GM19372 (cell line): Measurements from ENCODE around the gene CNOT6.
A peak's percentile ranks its signal among the peaks of the same experiment; 100 is the strongest.
"Not testable (repeated sequence)": the region's sequence is repeated elsewhere in the genome, so short reads cannot be mapped to it uniquely, and the experiment has no call there.

Source experiments
- ATAC-seq: cut with Tn5 transposase; IDR thresholded peaks from one replicate; pipeline ENCODE4 v1.9.1; 2021; ENCODE audit warnings: mild to moderate bottlenecking, low read depth, moderate library complexity; ENCODE audit not compliant: unreplicated experiment

Gene CNOT6

GRCh38 chr5:180515294-180515693 lies 21.1 kb downstream of the CNOT6 start:
- ATAC-seq: no peak

DNA sequence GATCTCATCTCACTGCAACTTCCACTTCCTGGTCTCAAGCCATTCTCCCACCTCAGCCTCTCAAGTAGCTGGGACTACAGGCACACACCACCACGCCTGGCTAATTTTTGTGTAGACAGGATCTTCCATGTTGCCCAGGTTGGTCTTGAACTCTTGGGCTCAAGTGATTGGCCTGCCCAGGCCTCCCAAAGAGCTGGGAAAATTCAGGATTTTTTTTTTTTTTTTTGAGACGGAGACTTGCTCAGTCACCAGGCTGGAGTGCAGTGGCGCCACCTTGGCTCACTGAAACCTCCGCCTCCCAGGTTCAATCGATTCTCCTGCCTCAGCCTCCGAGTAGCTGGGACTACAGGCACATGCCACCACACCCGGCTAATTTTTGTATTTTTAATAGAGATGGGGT lies 21.8 kb downstream of the CNOT6 start:
- ATAC-seq: not testable (repeated sequence)

GRCh38 chr5:180516440-180516839 lies 22.3 kb downstream of the CNOT6 start:
- ATAC-seq: no peak

- ATAC-seq: no peak
These were observed 24.9 kb downstream of the CNOT6 start for GRCh38 chr5:180519098-180519497.

GRCh38 chr5:180521101-180521500 lies 26.9 kb downstream of the CNOT6 start:
- no peak for ATAC-seq

GRCh38 chr5:180521591-180521990 lies 27.4 kb downstream of the CNOT6 start:
- no peak for ATAC-seq

DNA sequence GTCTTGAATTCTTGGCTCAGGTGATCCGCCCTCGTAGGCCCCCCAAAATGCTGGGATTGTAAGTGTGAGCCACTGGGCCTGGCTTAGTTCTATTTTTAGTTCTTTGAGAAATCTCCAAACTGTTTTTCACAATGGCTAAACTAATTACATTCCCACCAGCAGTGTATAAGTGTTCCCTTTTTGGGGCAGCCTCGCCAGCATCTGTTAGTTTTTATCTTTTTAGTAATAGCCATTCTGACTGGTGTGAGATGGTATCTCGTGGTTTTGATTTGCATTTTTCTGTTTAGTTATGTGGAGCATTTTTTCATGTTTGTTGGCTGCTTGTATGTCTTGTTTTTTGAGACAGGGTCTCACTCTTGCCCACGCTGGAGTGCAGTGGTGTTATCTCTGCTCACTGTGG lies 28.2 kb downstream of the CNOT6 start:
- ATAC-seq: no peak

DNA sequence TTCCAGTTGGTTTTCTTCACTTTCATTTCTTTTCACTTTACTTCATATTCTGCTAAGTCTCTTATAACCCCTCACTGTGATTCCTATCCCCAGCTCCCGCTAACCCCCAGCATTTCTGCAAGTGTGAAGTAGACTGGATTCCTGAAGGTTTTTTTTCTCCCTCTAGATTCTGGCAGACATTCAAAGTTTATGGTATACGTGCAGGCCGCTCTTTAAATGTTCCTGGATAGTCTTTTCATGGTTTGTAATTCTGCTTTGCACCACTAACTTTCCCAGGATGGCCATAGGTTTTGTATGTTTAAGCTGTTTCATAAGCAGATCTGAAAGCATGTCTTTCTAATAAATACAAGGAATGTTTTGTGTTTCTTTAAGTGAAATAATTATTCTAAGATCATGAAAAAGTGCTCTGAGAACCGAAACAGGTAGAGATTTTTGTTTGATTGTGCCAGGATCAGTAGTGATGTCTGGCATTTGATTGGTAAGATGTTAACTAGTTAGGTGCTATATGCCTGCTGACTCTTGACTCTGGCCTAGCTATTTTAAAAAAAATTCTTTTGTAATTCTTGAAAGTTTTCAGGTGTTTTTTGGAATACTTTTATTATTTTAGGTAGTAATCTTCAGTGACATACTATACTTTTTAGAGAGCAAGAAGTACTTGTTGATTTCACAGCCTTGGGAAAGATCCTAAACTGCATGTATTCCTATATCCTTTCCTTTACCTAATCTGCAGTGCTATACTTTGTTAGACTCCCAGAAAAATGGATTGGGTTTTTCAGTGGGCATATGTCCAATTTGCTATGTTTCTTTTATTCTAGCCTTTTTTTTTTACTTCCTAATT lies 29.7 kb downstream of the CNOT6 start:
- ATAC-seq: no peak

DNA sequence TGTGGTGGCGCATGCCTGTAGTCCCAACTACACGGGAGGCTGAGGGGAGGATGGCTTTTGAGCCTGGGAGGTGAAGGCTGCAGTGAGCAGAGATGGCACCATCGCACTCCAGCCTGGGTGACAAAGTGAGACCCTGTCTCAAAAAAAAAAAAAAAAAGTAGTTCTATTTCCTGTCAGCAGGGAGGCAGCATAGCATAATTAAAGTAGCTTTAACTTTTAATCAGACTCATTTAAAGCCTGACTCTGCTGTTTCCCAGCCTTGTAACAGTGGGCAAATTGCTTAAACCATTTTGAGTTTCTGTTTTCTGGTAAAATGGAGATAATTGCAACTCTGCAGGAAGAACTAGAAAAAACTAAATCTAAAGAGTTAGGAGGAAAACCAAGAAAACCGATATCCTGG lies 31.2 kb downstream of the CNOT6 start:
- no peak for ATAC-seq

GRCh38 chr5:180526269-180526668 lies 32.1 kb downstream of the CNOT6 start:
- ATAC-seq: no peak

GRCh38 chr5:180527659-180528058 lies 33.5 kb downstream of the CNOT6 start:
- no peak for ATAC-seq

- not testable (repeated sequence) for ATAC-seq
These were observed 36.9 kb downstream of the CNOT6 start for GRCh38 chr5:180531036-180531585.

DNA sequence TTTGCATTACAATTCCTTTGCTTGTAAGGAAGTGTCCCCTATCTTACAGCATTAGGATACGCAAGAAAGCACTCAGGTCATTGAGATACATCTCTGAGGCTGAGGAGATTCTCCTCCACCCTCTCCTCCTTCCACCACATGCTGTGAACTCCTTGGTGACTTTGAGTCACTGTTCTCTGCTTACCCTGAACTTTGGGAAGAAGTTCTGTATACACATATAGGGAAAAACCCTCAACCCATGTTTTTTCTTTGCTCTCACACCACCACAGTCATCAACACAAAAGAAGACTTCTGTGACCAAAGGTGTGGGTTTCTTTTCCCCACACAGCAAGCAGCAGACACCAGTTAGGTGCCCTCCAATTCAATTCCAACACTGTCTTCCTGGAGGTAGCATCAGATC lies 38.1 kb downstream of the CNOT6 start:
- no peak for ATAC-seq

- ATAC-seq: no peak
These were observed 39.7 kb downstream of the CNOT6 start for GRCh38 chr5:180533845-180534244.

- no peak for ATAC-seq
These were observed 41.4 kb downstream of the CNOT6 start for GRCh38 chr5:180535573-180535972.

DNA sequence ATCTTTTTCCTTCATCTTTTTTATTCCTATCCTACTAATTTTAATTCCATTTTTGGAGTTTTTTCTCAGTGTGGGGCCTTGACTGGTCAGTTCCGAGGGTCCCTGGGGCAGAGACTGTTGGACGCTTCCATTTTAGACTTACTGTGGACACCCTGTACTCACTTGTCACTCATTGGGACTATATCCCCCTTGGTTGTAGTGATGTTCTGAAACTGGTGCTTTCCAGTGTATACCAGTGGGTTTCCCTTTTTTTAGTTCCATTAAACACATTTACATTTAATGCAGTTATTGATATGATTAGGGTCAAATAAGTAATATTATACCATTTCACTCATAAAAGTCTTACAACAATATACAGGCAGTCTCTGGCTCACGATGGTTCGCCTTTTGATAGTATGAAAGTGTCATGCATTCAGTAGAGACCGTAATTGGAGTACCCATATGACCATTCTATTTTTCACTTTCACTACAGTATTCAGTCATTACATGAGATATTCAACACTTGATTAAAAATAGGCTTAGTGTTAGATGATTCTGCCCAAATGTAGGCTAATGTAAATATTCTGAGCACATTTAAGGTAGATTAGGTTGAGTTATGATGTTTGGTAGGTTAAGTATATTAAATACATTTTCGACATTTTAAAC lies 46.0 kb downstream of the CNOT6 start:
- ATAC-seq: peak; percentile 85

GRCh38 chr5:180541710-180542109 lies 47.5 kb downstream of the CNOT6 start:
- ATAC-seq: no peak

GRCh38 chr5:180545248-180545647 lies 51.1 kb downstream of the CNOT6 start:
- no peak for ATAC-seq

DNA sequence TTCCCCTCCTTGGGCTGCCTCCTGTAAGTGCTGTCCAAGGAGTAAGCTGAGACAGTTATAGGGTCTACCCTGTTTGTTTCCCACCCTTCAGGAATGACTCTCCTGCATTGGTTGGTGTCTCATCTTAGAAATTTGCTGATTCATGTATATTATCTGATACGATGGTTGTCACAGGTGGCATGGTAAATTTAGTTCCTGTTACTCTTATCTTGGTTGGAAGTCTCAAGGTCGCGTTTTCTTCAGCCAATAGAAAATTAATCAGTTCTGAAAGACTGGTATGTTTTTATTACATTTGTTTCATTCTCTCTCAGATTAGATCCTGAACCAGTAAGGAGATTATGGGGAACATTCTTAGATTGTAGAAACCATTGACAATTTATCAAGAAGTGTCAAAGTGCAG lies 54.4 kb downstream of the CNOT6 start:
- ATAC-seq: no peak

DNA sequence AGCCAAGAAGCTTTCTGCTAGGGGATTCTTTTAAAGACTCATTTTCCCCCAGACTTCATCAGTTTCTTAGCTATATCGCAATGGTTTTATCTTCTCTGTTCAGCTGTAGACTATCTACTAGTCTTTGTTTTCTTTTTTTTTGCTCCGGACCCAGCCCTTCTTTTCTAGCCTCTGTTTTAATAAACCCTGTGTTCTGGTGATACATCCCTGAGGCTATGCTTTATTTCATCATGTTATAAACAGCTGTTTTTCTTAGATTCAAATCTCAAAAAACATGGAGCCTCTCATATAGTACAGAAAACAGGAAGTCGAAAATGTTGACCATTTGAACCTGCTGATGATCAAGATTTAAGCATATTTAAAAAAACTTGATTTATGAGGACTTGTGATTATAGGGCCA lies 59.4 kb downstream of the CNOT6 start:
- ATAC-seq: no peak

- no peak for ATAC-seq
These were observed 61.2 kb downstream of the CNOT6 start for GRCh38 chr5:180555168-180555921.
